ENCODE measurements around the gene PPIP5K2.

Gene PPIP5K2

DNA sequence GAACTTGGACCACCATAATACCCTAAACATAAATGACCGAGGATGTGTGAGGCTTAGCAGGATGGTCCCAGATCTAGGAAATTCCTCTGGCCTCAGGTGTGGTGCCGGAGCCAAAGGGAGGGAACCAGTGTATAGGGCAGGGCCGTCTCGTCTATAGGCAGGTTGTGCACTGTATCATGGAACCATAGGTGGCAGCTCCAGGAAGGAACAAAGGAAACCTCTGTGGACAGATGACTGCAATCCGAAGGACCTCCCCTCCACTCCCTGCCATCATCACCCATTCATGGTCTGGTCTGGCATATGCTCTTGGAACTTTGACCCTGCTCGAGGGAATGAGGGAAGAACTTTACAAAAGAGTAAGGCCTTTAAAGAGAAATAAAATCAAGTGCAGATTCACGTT lies 135.6 kb downstream of the PPIP5K2 start:
- no peak for DNase-seq

DNA sequence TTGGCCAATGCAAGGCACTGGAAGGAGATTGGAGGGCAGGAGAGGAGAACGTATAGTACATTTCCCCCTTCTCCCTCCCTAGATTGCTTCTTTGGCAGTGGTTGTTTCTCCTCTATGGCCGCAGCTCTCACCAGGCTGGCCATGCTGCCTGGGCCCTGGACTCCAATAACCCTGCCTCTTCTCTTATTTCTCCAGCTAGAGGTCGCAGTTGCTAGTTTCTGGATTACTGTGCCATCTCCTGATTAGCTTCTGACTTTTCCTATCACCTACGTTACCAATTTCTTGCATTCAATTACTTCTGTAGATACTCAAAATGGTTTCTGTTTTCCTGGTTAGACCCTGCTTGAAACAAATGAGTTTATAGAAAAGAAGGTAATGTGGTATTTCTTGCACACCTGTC lies 136.1 kb downstream of the PPIP5K2 start:
- DNase-seq, result no peak

DNA sequence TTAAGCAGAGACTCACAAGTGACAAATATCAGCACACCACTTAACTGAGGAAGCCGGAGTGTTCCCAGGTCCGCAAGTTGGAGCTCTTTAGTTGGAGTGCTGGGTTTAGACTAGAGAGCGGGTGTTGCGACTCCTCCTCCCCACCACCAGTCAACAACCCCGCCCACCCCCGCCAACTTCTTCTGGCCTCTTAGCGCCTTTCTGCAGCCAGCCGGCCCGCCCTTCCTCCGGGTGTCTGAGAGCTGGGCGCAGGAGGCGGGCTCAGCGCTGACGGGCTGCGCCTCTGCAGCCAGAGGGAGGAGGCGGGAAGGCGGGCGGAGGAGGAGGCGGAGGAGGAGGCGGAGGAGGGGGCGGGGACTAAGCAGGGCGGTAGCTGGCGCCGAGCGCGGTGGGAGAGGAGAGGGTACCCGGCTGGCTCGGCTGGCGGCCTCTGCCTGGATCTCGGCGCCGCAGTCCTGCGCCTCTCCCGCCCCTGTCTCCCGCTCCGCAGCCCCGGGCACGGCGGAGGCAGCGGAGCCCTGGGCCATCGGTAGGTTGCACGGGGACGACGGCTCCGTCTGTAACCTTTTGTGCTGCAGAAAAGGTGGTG lies 138.4 kb downstream of the PPIP5K2 start, which contains the start of gene MACIR:
Gene MACIR, plus strand, starts transcription at position 396 of the 589 bp plus-strand sequence. CDS start 17,157 bp downstream, outside the sequence.
- DNase-seq, result peak; percentile 88

DNA sequence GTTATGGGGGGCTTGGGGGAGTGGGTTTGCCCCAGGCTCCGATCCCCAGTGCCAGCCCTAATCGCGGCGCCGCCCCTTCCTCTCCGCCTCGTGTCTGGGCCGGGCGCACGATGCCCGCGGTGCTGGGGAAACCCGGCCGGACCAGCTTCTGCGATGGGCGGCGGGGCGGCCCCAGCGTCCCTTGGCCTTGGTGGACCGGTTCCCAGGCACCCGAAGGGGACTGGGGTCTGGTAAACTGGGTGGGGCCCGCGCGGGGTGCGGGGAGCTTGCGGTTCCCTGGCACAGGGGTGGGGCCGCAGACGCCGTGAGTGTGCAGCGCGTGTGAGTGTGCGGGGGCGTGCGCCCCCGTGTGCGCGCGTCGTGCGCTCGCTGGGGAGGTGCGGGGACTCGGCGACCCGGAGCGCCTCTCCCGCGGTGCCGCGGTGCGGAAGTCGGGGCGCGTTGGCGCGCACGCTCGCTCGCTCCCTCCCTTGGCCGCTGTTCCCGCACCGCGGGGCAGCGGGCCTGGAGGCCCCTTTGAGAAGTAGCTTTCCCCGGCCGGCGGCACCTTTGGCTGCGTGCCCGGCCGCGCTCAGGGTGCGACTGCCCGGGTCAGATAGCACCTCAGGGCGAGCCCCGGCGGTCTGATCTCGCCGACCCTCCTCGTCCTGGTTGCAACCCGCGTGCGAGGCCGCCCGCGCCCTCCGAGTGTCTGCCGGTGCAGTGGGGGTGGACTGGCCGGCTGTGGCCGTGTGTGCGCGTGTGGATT lies 139.0 kb downstream of the PPIP5K2 start:
- peak; percentile 64 for DNase-seq

DNA sequence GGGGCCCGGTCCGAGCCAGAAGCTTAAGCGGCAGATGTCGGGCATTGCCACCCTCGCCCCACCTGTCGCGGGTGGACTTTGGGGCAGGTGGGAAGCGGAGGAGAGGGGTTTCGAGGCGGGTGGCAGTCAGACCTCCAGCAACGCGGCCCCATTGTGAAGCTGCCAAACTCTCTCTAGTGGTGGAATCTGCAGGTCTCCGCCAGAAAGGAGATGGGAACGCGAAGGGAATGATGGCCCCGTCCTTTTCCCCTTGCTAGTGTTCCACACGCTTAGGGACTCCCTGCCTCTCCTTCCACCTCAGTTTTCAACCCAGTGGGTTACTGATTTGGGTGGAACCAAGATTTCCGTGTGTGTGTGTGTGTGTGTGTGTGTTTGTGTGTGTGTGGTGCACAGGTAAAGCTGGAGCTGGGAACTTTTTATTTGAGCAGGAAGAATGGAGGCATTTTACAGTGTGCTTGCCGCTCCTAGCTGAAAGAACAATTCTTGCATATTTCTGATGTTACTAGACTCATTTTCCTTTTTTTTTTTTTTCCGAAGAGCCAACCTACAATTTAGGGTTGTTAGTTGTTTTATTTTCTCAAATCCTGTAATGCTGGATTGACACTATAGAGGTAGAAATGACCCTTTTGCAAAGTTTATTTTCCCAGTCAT lies 139.7 kb downstream of the PPIP5K2 start:
- DNase-seq, result peak; percentile 39

DNA sequence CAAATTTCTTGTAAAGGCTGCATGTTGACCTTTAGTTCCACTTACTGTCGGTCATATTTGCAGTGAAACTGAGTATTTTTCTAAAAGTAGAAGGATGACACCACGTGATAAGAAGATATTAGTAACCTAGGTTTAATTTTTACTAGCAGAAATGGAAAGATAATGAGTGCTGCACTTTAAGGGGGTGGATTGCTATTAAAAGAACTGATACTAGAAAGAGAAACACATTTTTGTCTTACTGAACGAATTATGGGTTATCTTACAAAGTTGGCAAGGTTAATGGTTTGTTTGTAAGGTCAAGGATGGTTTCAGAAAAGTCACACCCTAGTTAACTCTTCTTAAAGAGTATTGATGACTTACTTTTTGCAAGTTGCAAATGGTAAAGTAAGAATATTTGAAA lies 140.8 kb downstream of the PPIP5K2 start:
- DNase-seq, result no peak
